Ascending aorta (tissue), 2 donors: Measurements from ENCODE around the gene NR2C1. TPM values are rescaled to one million over a fixed set of nuclear protein-coding genes. Genes with fewer than 3 reads are reported as not detected.

Experiments used
- DNase-seq, 2 donors: peaks; one replicate each; pipeline ENCODE4 v3.0.0-alpha.2; 2019; ENCODE audit warnings: low spot score in 2 of 2
- H3K27ac ChIP-seq, 2 donors: fragments of 200-600 bp; sonication (generic); one replicate each; pipeline ENCODE4 v1.5.1; 2016 to 2017; ENCODE audit warnings: mild to moderate bottlenecking in 1 of 2
- H3K27me3 ChIP-seq: fragments of 200-600 bp; sonication (generic); one replicate; pipeline ENCODE4 v1.5.1; 2017
- H3K36me3 ChIP-seq, 2 donors: fragments of 200-600 bp; sonication (generic); one replicate each; pipeline ENCODE4 v1.5.1; 2016
- H3K4me1 ChIP-seq, 2 donors: fragments of 200-600 bp; sonication (generic); one replicate each; pipeline ENCODE4 v1.5.1; 2016 to 2017; ENCODE audit warnings: mild to moderate bottlenecking in 1 of 2
- H3K4me3 ChIP-seq, 2 donors: fragments of 200-600 bp; sonication (generic); one replicate each; pipeline ENCODE4 v1.5.1; 2016 to 2017; ENCODE audit warnings: mild to moderate bottlenecking in 1 of 2
- H3K9me3 ChIP-seq, 2 donors: fragments of 200-600 bp; sonication (generic); one replicate each; pipeline ENCODE4 v1.5.1; 2016
- CTCF ChIP-seq, 3 experiments: fragments of 200-600 bp in 2 of 3; fragments of 450-650 bp in 1 of 3; sonication (generic) in 2 of 3; IDR thresholded peaks; one replicate each; pipeline ENCODE4 v1.5.1; 2016 to 2019; ENCODE audit warnings: antibody characterized with exemption in 3 of 3, mild to moderate bottlenecking in 1 of 3, moderate library complexity in 1 of 3
- intact Hi-C: fragments of 100-400 bp; cut with DNase I; formaldehyde crosslinking; loops from one replicate; pipeline ENCODE4 v1.15.1; 2023
- total RNA-seq: library from RNA; depleted of rRNA; stranded (reverse); fragments of >200 nt; gene quantifications from one replicate; pipeline ENCODE4 v1.1.0, GENCODE V29; 2016

The NR2C1 gene
- total RNA-seq, 1 donor from 2014 or later = 42.3 TPM

GRCh38 chr12:94973221-94973620 is 100.2 kb downstream of the NR2C1 start:
- DNase-seq = no peak
- intact Hi-C loops = no loop called here
- no peaks in the 10 kb centered on the region for H3K9me3 ChIP-seq
- no peak overlapping the region for H3K27ac ChIP-seq
- TF ChIP-seq CTCF (IDR thresholded peaks at IDR 0.05) = no peak
- no peaks in the 10 kb centered on the region for H3K27me3 ChIP-seq
- no peak overlapping the region for H3K4me3 ChIP-seq
- H3K36me3 ChIP-seq = peaks cover 8 to 12% of the 10 kb centered on the region in 2 donors
- H3K4me1 ChIP-seq = no peaks in the 10 kb centered on the region

DNA sequence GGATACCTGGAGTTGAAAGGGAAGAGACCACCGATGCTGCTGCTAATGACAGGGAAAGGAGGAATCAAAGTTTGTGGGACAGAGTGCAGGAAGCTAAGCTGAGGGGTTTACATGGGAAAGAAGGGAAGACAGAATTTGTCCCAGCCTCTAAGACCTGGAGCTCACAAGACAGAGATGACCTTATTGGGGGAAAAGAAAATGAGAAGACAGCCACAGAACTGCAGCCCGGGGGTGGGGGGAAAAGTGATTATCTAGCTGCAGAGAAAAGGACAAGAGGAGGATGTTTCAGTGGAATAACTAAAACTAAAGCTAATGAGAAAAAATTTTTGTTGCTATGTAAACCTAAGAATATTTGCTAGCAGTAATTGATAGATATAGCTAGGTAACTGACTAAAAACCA is 100.6 kb downstream of the NR2C1 start:
- intact Hi-C loops = no loop called here
- Histone ChIP-seq H3K9me3 (no peaks in the 10 kb centered on the region), H3K27ac (no peak overlapping the region), H3K4me1 (no peaks in the 10 kb centered on the region), H3K27me3 (no peaks in the 10 kb centered on the region), H3K36me3 (peaks cover 8 to 12% of the 10 kb centered on the region in 2 donors), H3K4me3 (no peak overlapping the region)
- TF ChIP-seq CTCF (IDR thresholded peaks at IDR 0.05) = no peak
- no peak for DNase-seq

GRCh38 chr12:94971923-94972322 is 101.5 kb downstream of the NR2C1 start:
- Histone ChIP-seq H3K36me3 (peaks cover 8 to 12% of the 10 kb centered on the region in 2 donors), H3K27me3 (no peaks in the 10 kb centered on the region), H3K4me3 (no peak overlapping the region), H3K27ac (no peak overlapping the region), H3K4me1 (no peaks in the 10 kb centered on the region), H3K9me3 (no peaks in the 10 kb centered on the region)
- DNase-seq = no peak
- no peak for TF ChIP-seq CTCF (IDR thresholded peaks at IDR 0.05)
- intact Hi-C loops = no loop called here

- H3K36me3 ChIP-seq = peaks cover 8 to 12% of the 10 kb centered on the region in 2 donors
- H3K4me1 ChIP-seq = no peaks in the 10 kb centered on the region
- no peak overlapping the region for H3K4me3 ChIP-seq
- TF ChIP-seq CTCF (IDR thresholded peaks at IDR 0.05) = no peak
- DNase-seq = no peak
- no peak overlapping the region for H3K27ac ChIP-seq
- no peaks in the 10 kb centered on the region for H3K27me3 ChIP-seq
- H3K9me3 ChIP-seq = no peaks in the 10 kb centered on the region
- intact Hi-C loops = no loop called here
These were observed 102.9 kb downstream of the NR2C1 start for GRCh38 chr12:94970560-94970959.

Other genes starting within 250 kb of the NR2C1 start
- gene NDUFA12, start 69.9 kb downstream of the NR2C1 start, total RNA-seq = 15.1 TPM
- 2.0 TPM for gene FGD6, start 143.8 kb upstream of the NR2C1 start, total RNA-seq
- 141 TPM for gene VEZT, start 144.2 kb upstream of the NR2C1 start, total RNA-seq